Measurements from ENCODE around the gene DCDC1. TPM values are rescaled to one million over a fixed set of nuclear protein-coding genes. Genes with fewer than 3 reads are reported as not detected.

Gene DCDC1
- total RNA-seq, 1 donor from 2014 or later: 2.6 TPM

DNA sequence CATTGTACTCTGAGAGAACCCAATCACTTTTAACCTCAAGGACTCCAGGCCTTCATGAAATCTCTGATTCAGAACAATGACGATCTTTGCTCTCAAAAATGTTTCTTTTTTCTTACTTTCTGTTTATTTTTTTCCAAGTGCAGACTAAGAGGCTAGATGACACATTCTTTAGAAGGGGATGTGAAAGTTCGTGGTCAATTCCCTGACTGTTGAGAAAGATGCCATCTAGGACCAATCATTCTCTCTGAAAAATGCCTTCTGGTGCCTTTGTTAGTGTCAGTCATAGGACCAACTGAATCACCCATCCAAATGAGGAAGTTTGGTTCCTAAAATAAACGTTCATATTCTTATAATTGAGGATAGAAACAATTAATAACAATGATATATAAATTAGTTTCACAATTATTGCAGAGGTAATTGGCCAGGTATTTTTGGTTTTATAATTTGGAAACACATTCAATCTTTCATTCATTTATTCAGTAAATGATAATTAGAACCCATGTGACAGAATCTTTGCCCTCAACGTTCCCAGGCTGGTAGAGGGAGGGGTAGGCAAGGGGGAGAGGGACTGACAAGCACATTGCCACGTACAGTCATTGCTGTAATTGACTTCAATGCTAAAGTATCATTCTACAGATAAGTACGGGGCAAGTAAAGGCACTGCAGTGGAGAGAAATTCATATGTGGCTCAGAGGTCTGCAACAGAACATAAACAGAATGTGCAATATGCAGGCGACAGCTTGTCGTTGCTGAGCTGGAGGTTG is 450.0 kb downstream of the DCDC1 start:
- Mint-ChIP-seq H3K4me3 (no peak overlapping the region), H3K27me3 (ENCODE audit: low read depth) (no peaks in the 10 kb centered on the region), H3K9me3 (no peaks in the 10 kb centered on the region), H3K36me3 (ENCODE audit: low read depth) (no peaks in the 10 kb centered on the region), H3K4me1 (peaks cover 37% of the 10 kb centered on the region), H3K27ac (ENCODE audit: unreplicated experiment) (peak overlapping the region; percentile 36)
- TF ChIP-seq, protein P1, sequence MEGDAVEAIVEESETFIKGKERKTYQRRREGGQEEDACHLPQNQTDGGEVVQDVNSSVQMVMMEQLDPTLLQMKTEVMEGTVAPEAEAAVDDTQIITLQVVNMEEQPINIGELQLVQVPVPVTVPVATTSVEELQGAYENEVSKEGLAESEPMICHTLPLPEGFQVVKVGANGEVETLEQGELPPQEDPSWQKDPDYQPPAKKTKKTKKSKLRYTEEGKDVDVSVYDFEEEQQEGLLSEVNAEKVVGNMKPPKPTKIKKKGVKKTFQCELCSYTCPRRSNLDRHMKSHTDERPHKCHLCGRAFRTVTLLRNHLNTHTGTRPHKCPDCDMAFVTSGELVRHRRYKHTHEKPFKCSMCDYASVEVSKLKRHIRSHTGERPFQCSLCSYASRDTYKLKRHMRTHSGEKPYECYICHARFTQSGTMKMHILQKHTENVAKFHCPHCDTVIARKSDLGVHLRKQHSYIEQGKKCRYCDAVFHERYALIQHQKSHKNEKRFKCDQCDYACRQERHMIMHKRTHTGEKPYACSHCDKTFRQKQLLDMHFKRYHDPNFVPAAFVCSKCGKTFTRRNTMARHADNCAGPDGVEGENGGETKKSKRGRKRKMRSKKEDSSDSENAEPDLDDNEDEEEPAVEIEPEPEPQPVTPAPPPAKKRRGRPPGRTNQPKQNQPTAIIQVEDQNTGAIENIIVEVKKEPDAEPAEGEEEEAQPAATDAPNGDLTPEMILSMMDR (conservative IDR thresholded peaks at IDR 0.05): no peak
- no peak for DNase-seq (ENCODE audit: low read depth, low spot score)

DNA sequence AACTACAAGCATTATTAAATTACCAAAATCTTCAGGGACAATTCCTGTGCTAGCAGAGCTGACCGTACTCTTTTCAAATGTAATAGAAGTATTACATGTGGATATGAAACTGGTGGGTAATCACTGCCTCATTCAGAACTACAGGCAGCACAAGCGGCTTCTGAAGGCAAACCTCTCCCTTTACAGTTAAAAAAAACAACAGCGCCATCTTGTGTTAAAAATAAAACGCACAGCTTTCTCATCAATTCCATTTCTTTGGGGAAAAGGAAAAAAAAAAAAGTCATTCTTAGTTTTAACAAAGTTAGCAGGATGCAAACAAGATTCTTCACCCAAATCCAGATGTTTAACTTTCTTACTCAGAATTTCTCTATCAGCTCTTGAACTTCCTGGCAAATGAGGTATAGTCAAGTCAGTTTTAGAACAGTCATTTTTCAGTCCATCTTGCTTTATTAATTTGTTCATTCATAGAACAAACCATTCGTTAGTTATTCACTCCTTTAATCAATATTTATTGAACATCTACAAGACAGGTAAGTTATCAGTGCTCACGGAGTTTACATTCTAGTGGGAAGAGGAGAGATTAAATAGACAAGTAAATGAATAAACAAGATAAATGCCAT is 451.6 kb downstream of the DCDC1 start:
- no peaks in the 10 kb centered on the region for H3K27me3 Mint-ChIP-seq (ENCODE audit: low read depth)
- TF ChIP-seq, protein P1 (conservative IDR thresholded peaks at IDR 0.05): peak; percentile 90
- no peak overlapping the region for H3K27ac Mint-ChIP-seq (ENCODE audit: unreplicated experiment)

DNA sequence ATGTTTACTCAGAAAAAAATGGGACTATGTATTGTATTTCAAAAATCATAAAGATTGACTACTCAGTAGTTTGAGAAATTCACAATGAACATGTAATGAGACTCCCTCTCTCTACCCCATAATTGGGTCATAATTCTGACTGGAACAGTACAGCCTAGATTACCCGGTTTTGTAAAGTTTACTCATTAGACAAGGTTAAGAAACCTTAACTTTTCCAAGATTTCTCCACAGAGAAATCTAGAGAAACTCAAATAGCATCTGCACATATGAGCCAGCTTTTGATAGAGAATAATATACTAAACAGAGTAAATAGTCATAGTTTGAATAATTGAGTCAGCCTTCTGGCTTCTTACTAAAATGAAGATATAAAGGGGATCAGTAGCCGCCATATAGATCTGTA is 452.3 kb downstream of the DCDC1 start:
- Mint-ChIP-seq H3K9me3 (no peaks in the 10 kb centered on the region), H3K27ac (ENCODE audit: unreplicated experiment) (no peak overlapping the region), H3K27me3 (ENCODE audit: low read depth) (no peaks in the 10 kb centered on the region), H3K4me1 (peaks cover 43% of the 10 kb centered on the region), H3K4me3 (no peak overlapping the region), H3K36me3 (ENCODE audit: low read depth) (no peaks in the 10 kb centered on the region)
- TF ChIP-seq, protein P1 (conservative IDR thresholded peaks at IDR 0.05): no peak
- no peak for DNase-seq (ENCODE audit: low read depth, low spot score)

More for the DNA sequence above, 451.6 kb downstream of the DCDC1 start:
- H3K9me3 Mint-ChIP-seq: no peaks in the 10 kb centered on the region
- H3K36me3 Mint-ChIP-seq (ENCODE audit: low read depth): no peaks in the 10 kb centered on the region
- H3K4me1 Mint-ChIP-seq: peaks cover 43% of the 10 kb centered on the region
- no peak overlapping the region for H3K4me3 Mint-ChIP-seq
- peak; percentile 46 for DNase-seq (ENCODE audit: low read depth, low spot score)

DNA sequence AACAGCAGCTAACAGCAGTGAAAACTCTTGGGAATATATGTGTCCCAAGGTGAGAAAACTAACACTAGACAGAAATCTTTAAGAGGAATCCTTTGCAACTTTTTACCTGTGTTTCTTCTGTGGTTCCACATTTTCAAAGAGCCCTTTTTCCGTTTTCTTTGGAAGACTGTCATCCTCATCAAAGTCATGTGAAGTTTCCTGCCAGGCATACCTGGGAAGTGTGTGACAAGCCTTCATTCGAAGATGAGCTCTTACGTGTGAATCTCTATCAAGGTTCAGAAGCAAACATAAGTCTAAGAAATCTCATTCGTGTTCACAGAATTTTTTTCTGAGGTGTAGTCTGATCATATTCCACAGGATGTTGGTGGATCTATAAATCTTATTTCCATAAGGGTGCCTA is 452.8 kb downstream of the DCDC1 start:
- no peak overlapping the region for H3K4me3 Mint-ChIP-seq
- no peaks in the 10 kb centered on the region for H3K9me3 Mint-ChIP-seq
- TF ChIP-seq, protein P1 (conservative IDR thresholded peaks at IDR 0.05): no peak
- no peaks in the 10 kb centered on the region for H3K36me3 Mint-ChIP-seq (ENCODE audit: low read depth)
- no peak for DNase-seq (ENCODE audit: low read depth, low spot score)
- no peak overlapping the region for H3K27ac Mint-ChIP-seq (ENCODE audit: unreplicated experiment)
- peaks cover 40% of the 10 kb centered on the region for H3K4me1 Mint-ChIP-seq
- no peaks in the 10 kb centered on the region for H3K27me3 Mint-ChIP-seq (ENCODE audit: low read depth)

DNA sequence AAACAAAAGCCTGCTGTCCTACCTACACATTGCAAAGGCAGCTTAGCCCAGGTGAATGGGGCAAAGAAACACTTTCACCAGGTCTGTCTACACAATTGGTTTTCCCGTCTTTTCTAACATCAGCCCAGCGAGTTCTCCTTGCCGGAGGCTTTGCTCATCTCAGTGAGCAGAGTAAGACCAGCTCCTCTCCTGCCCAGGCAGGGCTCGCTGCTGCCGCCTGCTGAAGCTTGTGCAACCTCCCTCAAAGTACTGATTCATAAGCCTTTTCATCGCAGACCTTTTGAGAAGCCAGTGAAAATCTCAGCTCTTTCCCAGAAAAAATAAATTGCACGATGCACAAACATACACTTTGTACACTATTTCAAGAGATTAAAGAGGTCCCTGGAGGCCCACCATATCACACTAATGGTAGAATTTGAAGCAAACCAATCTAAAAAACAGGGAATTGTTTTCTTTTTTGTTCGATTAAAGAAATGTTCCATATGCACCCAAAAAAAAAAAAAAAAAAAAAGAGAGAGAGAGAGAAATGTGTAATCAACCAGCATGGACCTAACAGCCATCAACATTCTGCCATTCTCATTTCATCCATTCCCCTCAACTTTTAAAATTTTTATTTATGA is 455.3 kb downstream of the DCDC1 start:
- H3K4me1 Mint-ChIP-seq: peaks cover 22% of the 10 kb centered on the region
- H3K4me3 Mint-ChIP-seq: no peak overlapping the region
- peak; percentile 58 for DNase-seq (ENCODE audit: low read depth, low spot score)
- TF ChIP-seq, protein P1 (conservative IDR thresholded peaks at IDR 0.05): peak; percentile 79
- H3K36me3 Mint-ChIP-seq (ENCODE audit: low read depth): no peaks in the 10 kb centered on the region
- H3K9me3 Mint-ChIP-seq: no peaks in the 10 kb centered on the region
- no peaks in the 10 kb centered on the region for H3K27me3 Mint-ChIP-seq (ENCODE audit: low read depth)
- no peak overlapping the region for H3K27ac Mint-ChIP-seq (ENCODE audit: unreplicated experiment)
